DMS114 treated with DMSO at 0.1 percent for 48 hours (cell line): ENCODE results near the gene PDF.

ENCODE experiments used
- DNase-seq: peaks from one replicate; lab custom pipeline; 2025; ENCODE audit not compliant: unreplicated experiment; lab: John Stamatoyannopoulos, UW

PDF gene

GRCh38 chr16:69339289-69340094 lies 9.1 kb upstream of the PDF start, which contains the start of the genes COG8 and NIP7:
COG8 (minus strand) TSS chr16:69339564; CDS start chr16:69339552, 12 bp downstream.
NIP7 (plus strand) TSS chr16:69339772; CDS start chr16:69339830, 58 bp downstream.
- peak; percentile 99 for DNase-seq

- no peak for DNase-seq
Measured at GRCh38 chr16:69338557-69339288, 8.3 kb upstream of the PDF start.

DNA sequence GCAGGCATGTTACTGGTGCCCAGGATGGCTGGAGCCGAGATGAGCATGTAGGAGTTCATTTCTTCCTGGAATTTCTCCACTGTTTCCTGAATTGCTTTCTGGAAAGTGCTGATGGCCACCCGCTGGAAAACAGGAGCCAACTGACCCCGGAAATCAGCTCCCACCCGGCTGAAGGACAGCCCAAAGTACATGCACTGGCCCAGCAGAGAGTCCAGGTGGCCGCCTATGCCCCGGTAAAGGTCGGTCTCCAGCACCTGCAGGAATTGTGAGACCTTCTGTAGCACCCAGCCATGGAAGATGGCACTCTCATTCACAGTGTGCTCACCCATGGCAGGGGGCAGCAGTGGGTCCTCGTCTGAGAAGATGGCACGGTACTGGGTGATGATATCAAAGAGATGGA lies 4.3 kb upstream of the PDF start:
- no peak for DNase-seq

GRCh38 chr16:69329369-69330285 lies 761 bp downstream of the PDF start:
- DNase-seq: no peak

DNA sequence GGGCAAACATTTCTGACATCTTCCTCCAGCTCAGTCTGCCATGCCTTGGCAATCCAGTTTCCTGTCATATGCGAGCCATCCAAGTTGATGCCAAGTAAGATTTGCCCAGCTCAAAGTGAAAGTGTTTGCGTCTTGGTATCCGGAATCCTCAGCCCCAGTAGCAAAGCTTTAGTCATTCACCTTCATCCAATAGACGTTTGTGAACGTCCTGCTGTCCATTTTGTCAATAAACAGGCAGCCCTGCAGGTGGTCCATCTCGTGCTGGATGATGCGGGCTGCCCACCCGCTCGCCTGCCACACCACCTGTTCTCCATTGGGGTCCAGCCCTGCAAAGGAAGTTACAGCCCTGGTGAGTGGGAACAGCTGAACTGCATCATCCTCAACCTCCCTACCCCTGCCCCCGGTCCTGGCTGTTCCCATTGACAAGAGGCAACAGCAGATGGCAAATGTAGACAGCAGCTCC lies 1.5 kb downstream of the PDF start:
- no peak for DNase-seq

DNA sequence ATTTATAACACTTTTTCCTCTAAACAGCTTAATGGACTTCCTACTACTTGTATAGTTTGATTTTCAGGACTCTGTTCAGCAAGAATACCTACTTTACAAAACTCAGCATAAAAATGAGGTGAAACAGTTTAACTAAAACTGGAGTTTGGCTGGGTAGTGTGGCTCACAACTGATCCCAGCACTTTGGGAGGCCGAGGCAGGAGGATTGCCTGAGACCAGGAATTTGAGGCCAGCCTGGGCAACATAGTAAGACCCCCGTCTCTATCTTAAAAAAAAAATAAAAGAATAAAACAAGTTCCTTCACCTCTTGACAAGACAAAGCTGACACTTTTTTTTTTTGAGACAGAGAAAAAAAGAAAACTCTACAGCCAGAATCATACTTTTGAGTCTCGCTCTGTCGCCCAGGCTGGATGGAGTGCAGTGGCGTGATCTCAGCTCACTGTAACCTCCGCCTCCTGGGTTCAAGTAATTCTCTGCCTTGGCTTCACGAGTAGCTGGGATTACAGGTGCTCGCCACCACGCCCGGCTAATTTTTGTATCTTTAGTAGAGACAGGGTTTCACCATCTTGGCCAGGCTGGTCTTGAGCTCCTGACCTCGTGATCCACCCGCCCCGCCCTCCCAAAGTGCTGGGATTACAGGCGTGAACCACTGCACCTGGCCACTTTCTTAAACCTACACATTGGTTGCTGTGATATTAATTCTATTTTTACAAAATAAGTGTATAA lies 2.6 kb downstream of the PDF start:
- no peak for DNase-seq

GRCh38 chr16:69326172-69326873 lies 4.1 kb downstream of the PDF start:
- DNase-seq: no peak

- no peak for DNase-seq
Measured at GRCh38 chr16:69325784-69326171, 4.6 kb downstream of the PDF start.

- DNase-seq: no peak
Measured at GRCh38 chr16:69324585-69325253, 5.7 kb downstream of the PDF start.

DNA sequence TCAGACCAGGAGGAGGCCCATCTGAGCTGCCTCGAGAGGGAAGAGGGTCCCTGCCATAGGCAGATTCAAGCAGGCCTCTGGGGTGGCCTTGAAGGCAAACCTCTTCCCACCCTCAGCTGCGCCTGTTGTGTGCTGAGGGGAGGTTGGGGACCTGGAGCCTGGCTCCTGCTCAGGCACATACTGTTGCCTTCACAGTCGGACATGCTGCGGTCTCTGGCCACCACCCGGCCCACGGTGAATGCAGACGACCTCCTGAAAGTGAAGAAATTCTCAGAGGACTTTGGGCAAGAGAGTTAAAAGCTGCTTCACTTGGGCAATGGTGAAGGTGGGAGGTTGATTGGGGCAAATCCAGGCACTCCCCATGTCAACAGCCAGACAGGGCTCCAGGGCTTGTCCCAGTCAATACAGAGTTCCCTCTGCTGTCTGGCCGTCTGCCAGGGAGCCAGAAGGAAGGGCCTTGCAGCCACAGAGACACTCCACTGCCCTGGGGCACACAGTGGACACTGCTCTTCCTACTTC lies 6.3 kb downstream of the PDF start:
- no peak for DNase-seq

GRCh38 chr16:69323415-69323814 lies 7.0 kb downstream of the PDF start:
- DNase-seq: no peak

DNA sequence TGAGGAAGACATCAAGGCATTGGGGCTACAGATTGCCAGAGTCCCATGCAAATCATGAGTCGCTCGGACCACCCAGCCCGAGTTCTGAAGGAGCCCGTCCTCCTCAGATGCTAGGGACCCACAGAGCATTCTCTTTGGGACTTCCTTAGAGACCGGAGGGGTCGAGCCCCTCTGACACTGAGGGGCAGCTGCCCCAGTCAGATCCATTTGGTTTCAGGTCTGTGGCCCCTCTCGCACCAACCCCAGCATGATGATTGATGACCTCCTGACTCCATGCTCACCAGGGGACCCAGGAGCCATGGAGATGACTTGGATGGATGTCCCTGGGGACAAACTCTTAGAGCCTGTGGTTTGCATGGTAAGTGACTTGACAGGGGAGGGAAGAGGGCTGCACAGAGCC lies 8.0 kb downstream of the PDF start:
- DNase-seq: no peak

DNA sequence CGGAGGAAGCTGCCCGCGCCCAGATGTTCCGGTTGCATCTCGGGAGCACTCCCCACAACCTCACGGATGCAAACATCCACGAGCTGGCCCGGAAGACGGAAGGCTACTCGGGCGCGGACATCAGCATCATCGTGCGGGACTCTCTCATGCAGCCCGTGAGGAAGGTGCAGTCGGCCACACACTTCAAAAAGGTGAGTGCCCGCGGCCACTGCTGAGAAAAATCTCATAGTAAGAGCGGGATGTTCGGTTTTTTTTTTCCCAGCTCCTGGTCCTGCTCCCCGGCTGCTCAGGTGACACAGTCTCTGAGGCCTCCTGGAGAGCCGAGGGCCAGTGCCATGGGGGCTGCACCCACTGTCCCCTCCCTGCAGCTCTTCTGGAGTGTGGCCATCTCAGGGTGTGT lies 9.3 kb downstream of the PDF start:
- DNase-seq: no peak

DNA sequence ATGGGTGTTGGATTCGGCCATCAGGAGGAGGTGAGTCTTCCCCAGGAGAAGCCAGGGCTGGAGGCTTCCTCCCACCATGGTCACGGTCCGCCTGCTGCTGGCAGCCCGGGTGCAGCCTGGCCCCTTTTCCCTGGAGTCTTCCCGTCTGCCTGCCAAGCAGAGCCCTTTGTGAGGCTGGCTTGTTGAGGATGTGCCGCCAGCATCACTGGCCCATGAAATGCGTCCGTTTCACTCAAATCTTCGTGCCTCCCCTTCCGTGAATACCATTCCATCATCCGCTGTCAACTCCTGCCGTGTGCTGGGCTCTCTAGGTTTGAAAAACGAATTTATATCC lies 9.7 kb downstream of the PDF start:
- no peak for DNase-seq

DNA sequence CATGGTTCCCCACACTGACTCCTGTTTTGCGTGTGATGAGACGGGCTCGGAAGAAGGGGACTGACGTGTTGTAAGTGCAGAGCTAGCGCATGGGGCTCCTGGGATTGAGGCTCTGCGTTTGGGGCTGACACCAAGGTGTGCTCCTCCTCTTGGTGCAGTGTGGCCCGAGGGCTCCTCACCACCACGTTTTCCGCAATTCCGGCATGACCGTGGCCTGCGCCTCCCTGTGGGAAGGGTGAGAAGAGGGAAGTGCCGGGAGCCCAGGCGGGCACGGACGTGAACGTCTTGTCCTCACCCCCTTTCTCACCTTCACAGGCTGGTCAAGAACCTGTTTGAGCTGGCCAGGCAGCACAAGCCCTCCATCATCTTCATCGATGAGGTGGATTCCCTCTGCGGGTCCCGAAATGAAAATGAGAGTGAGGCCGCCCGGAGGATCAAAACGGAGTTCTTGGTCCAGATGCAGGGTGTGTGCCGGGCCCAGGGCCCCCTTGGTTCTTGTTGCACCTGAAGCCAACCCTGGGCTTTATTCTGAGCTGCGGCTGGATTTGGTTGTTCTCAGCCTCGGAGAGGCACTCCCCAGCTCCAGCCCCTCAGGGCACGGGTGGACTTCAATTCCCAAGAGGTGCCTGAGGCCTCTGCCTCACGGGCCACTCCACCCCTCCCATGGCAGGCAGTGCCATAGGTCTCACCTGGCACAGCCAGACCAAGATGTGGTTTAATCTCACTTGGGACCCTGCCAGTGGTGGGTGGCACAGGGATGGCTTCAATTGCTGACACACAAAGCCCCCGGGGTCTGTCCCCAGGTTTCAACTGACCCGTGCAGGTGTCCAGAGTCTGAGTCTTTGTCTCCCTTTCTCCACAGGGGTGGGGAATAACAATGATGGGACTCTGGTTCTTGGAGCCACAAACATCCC lies 10.3 kb downstream of the PDF start:
- DNase-seq: no peak

- DNase-seq: no peak
Measured at GRCh38 chr16:69319381-69319780, 11.0 kb downstream of the PDF start.

DNA sequence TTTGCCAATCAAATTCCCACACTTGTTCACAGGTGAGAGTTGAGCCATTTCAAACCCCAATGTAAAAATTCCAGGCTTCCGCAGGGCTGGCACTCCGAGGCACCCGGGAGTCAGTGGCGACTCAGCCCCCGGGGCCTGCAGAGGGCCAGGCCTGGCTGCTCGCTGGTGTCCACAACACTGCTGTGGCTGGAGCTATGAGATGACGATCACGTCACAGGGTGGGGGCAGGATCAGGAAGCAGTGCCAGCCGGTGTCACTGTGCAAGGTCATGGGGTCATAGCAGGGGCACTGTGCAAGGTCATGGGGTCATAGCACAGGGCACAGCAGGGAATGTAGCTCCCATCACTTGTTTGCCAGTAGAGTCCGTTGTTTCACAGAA lies 11.5 kb downstream of the PDF start:
- no peak for DNase-seq

DNA sequence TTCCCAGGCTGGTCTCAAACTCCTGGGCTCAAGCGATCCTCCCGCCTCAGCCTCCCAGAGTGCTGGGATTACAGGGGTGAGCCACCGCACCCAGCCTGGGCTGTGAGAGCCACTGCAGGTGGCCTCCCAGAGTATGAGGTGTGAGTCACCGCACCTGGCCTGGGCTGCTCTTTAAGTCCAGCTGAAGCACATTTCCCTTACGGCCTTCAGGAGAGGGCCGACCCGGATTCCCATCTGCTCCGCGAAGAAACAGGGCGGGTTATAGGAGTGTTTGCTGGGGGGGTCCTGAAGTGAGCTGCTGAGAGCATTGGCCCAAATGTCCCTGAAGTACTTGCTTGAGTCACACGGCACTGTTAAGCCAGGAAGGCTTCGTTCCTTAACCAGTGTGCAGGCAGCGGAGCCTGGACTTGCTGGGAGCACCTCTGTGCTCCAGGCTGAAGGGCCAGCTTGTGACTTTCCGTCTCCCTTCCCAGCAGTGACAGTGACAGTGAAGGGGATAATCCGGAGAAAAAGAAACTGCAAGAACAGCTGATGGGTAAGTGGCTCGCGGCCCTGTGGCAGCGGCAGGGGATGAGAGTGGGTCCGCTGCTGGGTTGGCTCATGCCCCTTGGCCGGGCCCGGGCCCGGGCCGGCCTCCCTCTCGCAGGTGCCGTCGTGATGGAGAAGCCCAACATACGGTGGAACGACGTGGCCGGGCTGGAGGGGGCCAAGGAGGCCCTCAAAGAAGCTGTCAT lies 12.0 kb downstream of the PDF start:
- DNase-seq: no peak
